ENCODE results near the gene TACSTD2.
"Not testable (repeated sequence)": the region's sequence is repeated elsewhere in the genome, so short reads cannot be mapped to it uniquely, and the experiment has no call there.

The TACSTD2 gene

DNA sequence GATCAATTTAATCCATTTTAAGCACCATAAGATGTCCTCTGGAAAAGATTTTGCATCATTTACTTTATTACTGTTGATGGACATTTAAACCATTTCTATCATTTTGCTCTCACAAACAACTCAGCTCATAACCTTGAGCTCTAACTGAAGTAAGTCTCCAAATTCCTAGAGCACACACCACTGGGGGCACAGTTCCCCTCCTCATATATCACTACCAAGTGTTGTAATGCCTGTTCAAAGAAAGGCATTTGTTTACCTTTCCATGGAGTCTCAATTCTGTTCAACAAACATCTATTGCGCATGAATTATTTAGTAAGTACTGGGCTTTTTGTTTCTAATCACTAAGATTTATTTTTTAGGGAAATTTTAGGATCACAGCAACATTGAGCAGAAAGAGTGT lies 21.7 kb downstream of the TACSTD2 start:
- no peak for DNase-seq

DNA sequence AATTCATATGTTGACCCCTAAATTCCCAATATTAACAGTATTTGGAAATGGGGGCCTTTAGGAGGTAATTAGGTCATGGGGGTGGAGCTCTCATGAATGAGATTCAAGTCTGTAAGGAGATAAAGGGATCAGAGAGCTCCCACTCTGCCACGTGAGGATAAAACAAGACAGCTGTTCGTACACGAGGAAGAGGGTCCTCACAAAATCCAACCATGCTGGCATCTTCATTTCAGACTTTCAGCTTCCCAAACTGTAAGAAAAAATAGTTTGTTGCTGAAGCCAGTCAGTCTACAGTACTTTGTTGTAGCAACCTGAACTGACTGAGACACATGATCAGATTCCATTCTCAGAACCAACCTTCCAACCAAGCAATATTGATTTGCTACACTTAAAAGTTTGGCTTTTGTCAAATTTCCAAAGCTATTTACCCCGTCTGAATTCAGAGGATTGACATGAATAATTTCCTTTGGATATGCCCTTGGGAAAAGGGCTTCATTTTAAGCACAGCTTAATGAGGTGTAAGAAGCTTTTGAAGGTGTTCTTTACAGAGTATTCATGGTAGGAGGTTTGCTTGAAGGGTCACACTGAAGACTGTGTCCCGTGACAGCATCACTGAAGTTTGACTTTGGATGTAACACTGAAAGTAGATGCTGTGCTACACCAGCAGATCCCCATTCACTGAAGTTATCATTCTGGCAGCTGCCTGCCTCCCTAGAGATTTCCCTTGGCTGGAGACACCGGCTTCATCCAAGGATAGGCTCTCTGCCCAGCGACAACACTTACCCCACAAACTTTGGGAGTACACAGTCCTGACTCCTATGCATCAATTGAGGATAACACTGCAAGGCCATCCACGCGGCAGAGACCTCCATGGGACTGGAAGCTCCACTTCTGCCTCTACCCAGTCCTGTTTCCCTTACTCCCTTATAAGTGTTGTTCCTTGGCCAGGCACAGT lies 25.6 kb downstream of the TACSTD2 start:
- no peak for DNase-seq

DNA sequence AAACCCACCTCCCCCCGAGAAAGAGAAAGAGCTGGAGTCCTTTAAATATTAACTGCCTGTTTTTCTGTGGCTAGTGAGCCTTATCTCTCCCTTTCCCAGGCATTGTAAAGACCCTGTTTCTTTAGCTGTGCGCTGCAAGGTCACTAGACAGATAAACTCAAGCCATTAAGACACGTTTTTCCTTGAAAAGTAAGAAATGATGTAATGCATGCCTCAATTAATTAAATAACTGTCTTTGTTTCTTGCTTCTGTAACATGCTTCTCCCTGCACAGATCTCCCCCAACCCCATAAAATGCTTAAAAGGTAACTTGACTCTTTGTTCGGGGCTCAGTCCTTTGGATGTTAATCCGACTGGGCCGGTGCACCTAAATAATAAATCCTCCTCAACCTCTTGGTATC lies 27.8 kb downstream of the TACSTD2 start:
- not testable (repeated sequence) for DNase-seq

DNA sequence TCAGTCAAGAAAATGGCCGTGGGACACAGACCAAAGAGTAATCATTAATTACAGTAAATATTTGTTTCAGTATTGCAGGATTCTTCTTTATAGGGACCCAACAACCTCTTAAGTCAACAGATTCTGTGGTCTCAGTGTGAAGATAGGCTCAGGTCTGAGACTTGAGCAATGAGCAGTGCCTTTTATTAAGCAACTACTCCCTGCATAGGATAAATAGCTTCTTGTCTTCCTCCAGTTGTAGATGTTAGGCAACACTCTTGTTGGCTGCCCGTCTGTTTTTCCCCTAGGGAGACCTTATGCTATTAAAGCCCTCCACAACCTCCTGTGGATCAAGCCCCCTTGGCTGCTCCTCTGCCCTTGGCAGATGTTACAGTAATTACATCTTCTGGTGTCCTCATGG lies 28.7 kb downstream of the TACSTD2 start:
- DNase-seq, result no peak

- DNase-seq, result peak; percentile 99
Measured at GRCh38 chr1:58546520-58547308, 30.3 kb downstream of the TACSTD2 start, which contains the start of gene OMA1. Gene OMA1, minus strand, starts transcription at chr1:58546726. Its CDS starts 7,432 bp downstream, at chr1:58539294.

DNA sequence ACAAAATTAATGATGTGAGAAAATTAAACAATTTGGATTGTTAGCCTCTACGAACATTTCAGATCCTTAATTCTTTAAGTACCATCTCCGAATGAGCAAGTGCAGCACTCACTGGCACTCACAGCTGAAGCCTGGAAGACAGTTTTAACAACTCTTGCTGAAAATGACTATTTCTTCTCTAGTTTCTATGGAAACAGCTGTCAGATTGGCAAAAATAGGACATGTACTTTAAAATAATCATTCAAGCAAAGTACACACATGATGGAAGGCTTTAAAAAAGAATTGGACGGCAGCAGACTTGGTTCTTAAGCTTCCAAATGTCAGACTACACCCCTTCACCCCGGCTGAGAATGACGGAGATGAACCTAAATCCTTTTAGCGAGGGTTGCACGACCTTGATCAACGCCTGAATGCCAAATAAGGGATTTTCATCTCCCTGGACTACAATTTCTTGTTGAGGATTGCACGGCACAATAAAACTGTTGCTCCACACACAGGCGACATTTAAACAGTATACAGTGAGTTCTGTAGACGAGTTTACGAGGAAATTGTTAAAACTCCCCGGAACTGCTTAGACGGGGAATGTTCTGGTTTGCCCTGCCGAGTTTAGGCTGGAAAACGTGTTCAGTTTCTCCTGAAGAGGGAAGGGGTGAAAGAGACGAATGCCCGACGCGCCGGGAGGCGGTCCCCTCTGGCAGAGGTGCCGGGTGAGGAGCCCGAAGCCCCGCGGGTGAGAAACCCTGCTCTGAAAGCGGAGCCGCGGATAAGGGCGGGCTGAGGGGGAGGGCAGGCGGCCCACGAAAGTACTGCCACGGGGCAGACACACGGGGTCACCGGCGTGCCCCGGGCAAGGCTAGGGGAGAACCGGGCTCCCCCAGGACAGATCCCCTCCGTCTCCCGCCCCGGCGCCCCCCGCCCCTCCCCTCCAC lies 31.2 kb downstream of the TACSTD2 start:
- peak; percentile 92 for DNase-seq

DNA sequence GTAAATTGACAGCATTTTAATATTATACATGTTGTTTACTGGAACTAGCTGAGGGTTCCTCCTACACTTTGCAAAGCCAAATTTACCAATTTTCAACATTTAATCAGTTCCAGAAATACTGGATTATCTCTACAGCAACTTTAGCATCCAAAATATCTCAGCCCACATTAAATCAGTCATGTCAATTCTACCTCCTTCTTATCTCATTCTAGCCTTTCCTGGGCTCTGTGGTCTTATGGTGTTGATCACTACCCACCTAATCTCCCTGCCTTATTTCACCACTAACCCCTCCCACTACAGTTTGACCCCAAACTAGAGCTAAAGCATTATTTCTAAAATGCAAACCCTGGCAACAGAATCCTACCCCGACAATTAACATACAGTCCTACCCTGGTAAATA lies 33.8 kb downstream of the TACSTD2 start:
- no peak for DNase-seq

DNA sequence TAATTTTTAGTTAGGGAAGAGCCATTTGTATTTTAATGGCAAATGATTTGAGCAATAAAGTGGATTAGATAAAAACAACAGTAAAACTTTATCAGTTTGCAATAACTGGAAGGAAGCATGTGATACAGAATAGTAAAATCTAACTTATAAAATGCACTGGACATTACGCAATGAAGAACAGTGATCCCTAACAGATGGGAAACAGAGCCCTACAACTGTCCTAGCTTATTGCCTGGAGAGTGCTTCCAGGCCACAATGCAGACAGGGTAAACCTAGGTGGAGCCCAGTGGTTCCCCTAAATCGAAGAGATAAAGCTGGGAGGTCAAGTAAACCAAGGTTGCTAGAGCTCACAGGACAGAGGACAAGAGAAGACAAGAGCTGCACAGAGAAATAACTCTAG lies 37.5 kb downstream of the TACSTD2 start:
- DNase-seq, result no peak

GRCh38 chr1:58538821-58539220 lies 38.2 kb downstream of the TACSTD2 start:
- no peak for DNase-seq

- DNase-seq, result not testable (repeated sequence)
Measured at GRCh38 chr1:58531842-58532241, 45.2 kb downstream of the TACSTD2 start.

DNA sequence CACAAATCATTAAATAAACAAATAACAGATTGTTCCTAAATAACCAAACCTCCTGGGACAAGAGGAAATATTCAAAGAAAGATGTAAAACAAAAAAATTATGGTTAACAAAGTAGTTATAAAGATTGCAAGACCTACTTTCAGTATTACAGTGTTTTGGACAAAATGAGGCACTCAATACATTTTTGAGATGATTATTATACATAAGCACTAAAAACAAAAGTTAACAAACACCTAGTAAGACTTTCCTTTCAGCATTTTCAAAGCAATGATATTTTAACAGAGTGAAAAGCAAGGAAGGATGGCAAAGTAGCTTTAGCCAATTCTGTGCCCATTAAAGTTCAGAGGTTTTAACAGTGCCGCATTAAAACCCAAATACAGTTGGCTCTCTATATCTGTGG lies 47.8 kb downstream of the TACSTD2 start:
- DNase-seq, result no peak

DNA sequence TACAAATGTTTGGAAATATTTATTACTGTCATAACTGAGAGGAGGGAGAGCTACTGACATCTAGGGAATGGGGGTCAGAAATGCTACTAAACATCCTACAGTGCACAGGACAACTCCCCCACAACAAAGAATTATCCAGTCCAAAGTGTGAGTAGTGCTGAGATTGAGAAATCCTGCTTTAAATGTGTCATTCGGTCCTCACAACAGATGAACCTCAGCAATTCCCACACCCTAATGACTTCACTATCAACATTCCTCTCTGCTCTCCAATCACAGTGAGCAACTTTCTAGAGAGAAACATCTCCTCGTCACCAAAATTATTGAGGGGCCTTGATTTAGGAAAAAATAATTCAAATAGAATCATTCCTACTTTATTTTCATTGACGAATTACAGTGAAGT lies 48.5 kb downstream of the TACSTD2 start:
- no peak for DNase-seq
